ENCODE data around the gene GPD2. TPM values are rescaled to one million over a fixed set of nuclear protein-coding genes. Genes with fewer than 3 reads are reported as not detected.
"Not testable (repeated sequence)": the region's sequence is repeated elsewhere in the genome, so short reads cannot be mapped to it uniquely, and the experiment has no call there.

GPD2 gene
- total RNA-seq, 1 donor from 2014 or later = 12.6 TPM

GRCh38 chr2:156470975-156471583 is 34.9 kb downstream of the GPD2 start:
- intact Hi-C loops (cut with DNase I) = no loop called here
- DNase-seq (ENCODE audit: low spot score) = no peak

- no peak for DNase-seq (ENCODE audit: low spot score)
- intact Hi-C loops (cut with DNase I) = no loop called here
Measured at GRCh38 chr2:156471762-156472161, 35.6 kb downstream of the GPD2 start.

GRCh38 chr2:156472686-156473085 is 36.5 kb downstream of the GPD2 start:
- intact Hi-C loops (cut with DNase I) = no loop called here
- no peak for DNase-seq (ENCODE audit: low spot score)

- no peak for DNase-seq (ENCODE audit: low spot score)
- intact Hi-C loops (cut with DNase I) = no loop called here
Measured at GRCh38 chr2:156473445-156473844, 37.3 kb downstream of the GPD2 start.

- intact Hi-C loops (cut with DNase I) = no loop called here
- no peak for DNase-seq (ENCODE audit: low spot score)
Measured at GRCh38 chr2:156474401-156474800, 38.2 kb downstream of the GPD2 start.

GRCh38 chr2:156476021-156476849 is 40.1 kb downstream of the GPD2 start:
- intact Hi-C loops (cut with DNase I) = no loop called here
- no peak for DNase-seq (ENCODE audit: low spot score)

- no peak for DNase-seq (ENCODE audit: low spot score)
- intact Hi-C loops (cut with DNase I) = no loop called here
Measured at GRCh38 chr2:156476850-156477206, 40.6 kb downstream of the GPD2 start.

GRCh38 chr2:156480376-156480775 is 44.2 kb downstream of the GPD2 start:
- intact Hi-C loops (cut with DNase I) = no loop called here
- no peak for DNase-seq (ENCODE audit: low spot score)

- intact Hi-C loops (cut with DNase I) = no loop called here
- DNase-seq (ENCODE audit: low spot score) = no peak
Measured at GRCh38 chr2:156481312-156481711, 45.1 kb downstream of the GPD2 start.

- intact Hi-C loops (cut with DNase I) = no loop called here
- no peak for DNase-seq (ENCODE audit: low spot score)
Measured at GRCh38 chr2:156483741-156484173, 47.6 kb downstream of the GPD2 start.

- intact Hi-C loops (cut with DNase I) = no loop called here
- no peak for DNase-seq (ENCODE audit: low spot score)
Measured at GRCh38 chr2:156486147-156486546, 50.0 kb downstream of the GPD2 start.

GRCh38 chr2:156486614-156487013 is 50.4 kb downstream of the GPD2 start:
- no peak for DNase-seq (ENCODE audit: low spot score)

GRCh38 chr2:156489195-156489594 is 53.0 kb downstream of the GPD2 start:
- DNase-seq (ENCODE audit: low spot score) = no peak
- intact Hi-C loops (cut with DNase I) = no loop called here

More at GRCh38 chr2:156486614-156487013, 50.4 kb downstream of the GPD2 start:
- intact Hi-C loops (cut with DNase I) = no loop called here

GRCh38 chr2:156489750-156490465 is 53.7 kb downstream of the GPD2 start:
- intact Hi-C loops (cut with DNase I) = no loop called here
- DNase-seq (ENCODE audit: low spot score) = no peak

GRCh38 chr2:156490466-156490840 is 54.3 kb downstream of the GPD2 start:
- intact Hi-C loops (cut with DNase I) = no loop called here
- DNase-seq (ENCODE audit: low spot score) = no peak

GRCh38 chr2:156491176-156491575 is 55.0 kb downstream of the GPD2 start:
- intact Hi-C loops (cut with DNase I) = no loop called here
- no peak for DNase-seq (ENCODE audit: low spot score)

- intact Hi-C loops (cut with DNase I) = no loop called here
Measured at GRCh38 chr2:156492979-156493378, 56.8 kb downstream of the GPD2 start.

GRCh38 chr2:156495998-156496397 is 59.8 kb downstream of the GPD2 start:
- DNase-seq (ENCODE audit: low spot score); intact Hi-C loops (cut with DNase I): not testable (repeated sequence)

More at GRCh38 chr2:156492979-156493378, 56.8 kb downstream of the GPD2 start:
- no peak for DNase-seq (ENCODE audit: low spot score)

GRCh38 chr2:156505696-156506095 is 69.5 kb downstream of the GPD2 start:
- no peak for DNase-seq (ENCODE audit: low spot score)
- intact Hi-C loops (cut with DNase I) = no loop called here

GRCh38 chr2:156511122-156511521 is 74.9 kb downstream of the GPD2 start:
- intact Hi-C loops (cut with DNase I) = no loop called here
- no peak for DNase-seq (ENCODE audit: low spot score)

- no peak for DNase-seq (ENCODE audit: low spot score)
- intact Hi-C loops (cut with DNase I) = no loop called here
Measured at GRCh38 chr2:156511803-156512202, 75.6 kb downstream of the GPD2 start.
